Stimulated activated CD4-positive, alpha-beta T cell treated with anti-CD3 and anti-CD28 coated beads, Interleukin-4, amount 100 ng/mL, for 4 hours (primary cell): ENCODE data around the gene PDE11A.

ENCODE experiments used
- DNase-seq, 2 experiments: peaks; one replicate each; pipeline ENCODE4 v3.0.0-alpha.2; 2020

The PDE11A gene

GRCh38 chr2:177721087-177721486 is 351.5 kb downstream of the PDE11A start:
- no peak for DNase-seq

- no peak for DNase-seq
Measured at GRCh38 chr2:177717831-177718618, 354.6 kb downstream of the PDE11A start.

- DNase-seq: no peak
Measured at GRCh38 chr2:177716484-177716883, 356.1 kb downstream of the PDE11A start.

DNA sequence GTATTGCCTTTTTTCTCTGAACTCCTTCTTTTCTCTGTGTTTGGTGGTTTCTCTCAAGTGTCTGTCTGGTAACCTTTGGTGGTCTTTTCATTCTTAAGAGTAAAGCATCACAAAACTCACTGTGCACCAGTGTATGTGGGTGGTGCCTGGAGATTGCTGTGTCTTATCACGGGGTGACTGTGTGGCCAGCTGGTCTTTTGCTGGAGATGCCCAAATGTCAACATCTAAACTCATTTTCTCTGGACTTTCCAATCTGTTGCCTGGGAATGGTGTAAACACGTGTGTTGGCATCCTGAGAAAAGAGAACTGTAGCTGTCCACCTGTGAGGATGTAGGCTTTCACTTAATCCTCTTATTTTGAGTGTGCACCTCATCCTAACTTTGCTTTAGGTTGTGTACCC is 356.8 kb downstream of the PDE11A start:
- DNase-seq: no peak

- DNase-seq: no peak
Measured at GRCh38 chr2:177714704-177715103, 357.9 kb downstream of the PDE11A start.

- no peak for DNase-seq
Measured at GRCh38 chr2:177712462-177712861, 360.1 kb downstream of the PDE11A start.

GRCh38 chr2:177711483-177712265 is 360.9 kb downstream of the PDE11A start:
- DNase-seq: no peak

DNA sequence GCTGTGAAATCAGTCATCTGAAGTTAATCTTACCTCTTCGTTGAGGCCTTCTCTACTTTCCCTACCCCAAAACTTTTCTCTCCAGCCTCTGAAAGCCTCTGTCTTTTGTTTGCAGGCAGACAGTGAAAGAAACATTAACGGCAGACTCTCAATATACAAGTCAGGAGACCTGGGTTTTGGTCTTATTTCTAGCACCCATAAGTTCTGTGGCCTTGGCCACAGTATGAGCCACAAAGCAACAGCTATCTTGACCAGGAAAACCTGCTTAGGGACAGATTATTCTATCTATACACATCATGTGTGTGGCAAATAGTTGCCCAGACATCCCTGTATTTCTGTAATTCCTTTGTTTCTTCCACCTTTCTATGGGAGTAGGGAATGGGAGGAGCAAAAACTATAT is 361.7 kb downstream of the PDE11A start:
- DNase-seq: no peak

DNA sequence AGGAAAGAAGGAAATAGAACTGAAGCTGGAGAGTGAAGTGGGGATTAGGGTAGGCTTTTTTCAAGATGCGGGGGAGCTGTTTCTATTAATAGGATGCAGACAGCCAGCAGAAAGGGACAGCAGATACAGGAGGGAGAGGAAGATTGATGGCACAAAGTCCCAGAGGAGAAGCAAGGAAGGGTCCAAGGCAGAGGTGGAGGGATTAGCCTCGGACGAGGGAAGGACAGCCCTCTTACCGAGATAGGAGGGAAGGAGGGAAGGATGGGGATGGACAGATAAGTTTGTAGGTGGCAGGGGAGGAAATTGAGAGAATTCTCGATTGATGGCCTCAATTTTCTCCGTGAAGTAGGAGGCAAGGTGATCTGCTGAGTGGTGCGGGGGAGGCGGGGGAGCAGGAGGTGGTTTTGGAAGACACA is 362.6 kb downstream of the PDE11A start:
- DNase-seq: no peak

DNA sequence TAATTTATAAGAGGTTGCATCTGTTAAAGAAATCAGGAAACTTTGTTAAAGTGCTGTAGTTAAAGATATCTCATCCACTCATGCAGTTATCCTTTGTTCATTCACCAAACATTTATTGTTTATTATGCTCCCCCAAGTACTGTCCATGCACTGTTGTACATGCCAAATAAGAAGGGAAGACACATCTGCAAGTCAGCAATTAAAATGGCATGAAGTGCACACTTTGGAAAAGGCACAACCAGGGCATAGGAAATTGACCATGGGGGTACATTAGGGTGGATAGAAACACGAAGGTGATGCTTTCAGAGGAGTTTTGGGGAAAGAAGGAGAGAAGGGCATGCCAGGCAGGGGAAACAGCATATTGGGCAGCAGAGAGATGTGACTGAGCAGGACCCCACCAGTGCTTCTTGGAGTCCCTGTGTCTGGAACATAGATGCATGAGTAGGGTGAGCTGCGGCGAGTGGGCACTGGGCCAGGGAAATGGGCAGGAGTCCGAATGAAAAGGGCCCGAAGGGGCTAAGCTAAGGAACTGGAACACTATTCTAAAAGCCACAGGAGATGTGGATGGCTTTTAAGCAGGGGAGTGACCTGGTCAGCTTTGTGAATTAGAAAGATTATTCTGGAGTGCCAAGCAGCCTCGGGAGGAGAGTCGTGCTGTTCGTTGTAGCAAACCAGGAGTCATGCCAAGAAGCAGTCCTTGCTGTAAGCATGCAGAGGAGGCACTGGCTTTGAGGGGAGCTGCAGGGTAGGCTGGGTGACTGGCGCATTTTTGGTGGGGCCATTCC is 363.7 kb downstream of the PDE11A start:
- DNase-seq: no peak

- DNase-seq: no peak
Measured at GRCh38 chr2:177708106-177708505, 364.5 kb downstream of the PDE11A start.

GRCh38 chr2:177705511-177706173 is 366.9 kb downstream of the PDE11A start:
- no peak for DNase-seq

DNA sequence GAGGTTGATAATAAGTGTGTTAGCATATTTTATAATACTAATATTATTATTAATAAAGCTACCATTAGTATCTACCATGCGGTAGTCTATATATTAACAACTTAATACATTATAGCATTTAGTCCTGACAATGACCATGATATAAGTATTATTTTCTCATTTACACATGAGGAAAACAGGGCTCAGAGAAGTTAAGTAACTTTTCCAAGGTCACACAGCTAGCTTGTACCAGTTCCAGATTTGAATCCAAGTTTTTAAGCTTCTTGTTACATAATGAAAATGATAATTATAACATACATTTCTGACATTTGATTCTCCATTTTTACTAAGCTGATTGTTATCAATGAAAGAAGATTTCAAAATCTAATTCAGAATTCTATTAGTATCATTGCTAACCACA is 369.4 kb downstream of the PDE11A start:
- DNase-seq: no peak

DNA sequence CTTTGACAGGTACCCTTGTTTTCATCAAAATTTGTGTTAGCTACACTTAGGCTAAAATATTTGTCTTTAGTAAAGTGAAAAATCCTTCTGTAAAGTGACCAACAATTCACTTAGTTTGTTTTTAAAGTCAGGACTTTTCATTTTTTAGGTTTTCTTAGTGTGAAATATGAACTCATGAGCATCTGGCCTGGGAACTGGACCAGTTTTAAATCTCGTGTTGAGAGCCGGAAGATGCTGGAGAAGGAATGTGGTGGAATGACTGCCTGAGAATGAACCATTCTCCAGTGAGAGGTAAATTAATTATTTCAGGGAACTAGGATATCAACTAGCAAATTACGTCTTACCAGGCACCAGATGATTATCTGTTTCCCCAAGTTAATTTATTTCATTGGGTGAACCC is 374.3 kb downstream of the PDE11A start:
- no peak for DNase-seq

GRCh38 chr2:177694348-177694747 is 378.2 kb downstream of the PDE11A start:
- DNase-seq: no peak

- no peak for DNase-seq
Measured at GRCh38 chr2:177693658-177694339, 378.8 kb downstream of the PDE11A start.

- no peak for DNase-seq
Measured at GRCh38 chr2:177692783-177693269, 379.8 kb downstream of the PDE11A start.

DNA sequence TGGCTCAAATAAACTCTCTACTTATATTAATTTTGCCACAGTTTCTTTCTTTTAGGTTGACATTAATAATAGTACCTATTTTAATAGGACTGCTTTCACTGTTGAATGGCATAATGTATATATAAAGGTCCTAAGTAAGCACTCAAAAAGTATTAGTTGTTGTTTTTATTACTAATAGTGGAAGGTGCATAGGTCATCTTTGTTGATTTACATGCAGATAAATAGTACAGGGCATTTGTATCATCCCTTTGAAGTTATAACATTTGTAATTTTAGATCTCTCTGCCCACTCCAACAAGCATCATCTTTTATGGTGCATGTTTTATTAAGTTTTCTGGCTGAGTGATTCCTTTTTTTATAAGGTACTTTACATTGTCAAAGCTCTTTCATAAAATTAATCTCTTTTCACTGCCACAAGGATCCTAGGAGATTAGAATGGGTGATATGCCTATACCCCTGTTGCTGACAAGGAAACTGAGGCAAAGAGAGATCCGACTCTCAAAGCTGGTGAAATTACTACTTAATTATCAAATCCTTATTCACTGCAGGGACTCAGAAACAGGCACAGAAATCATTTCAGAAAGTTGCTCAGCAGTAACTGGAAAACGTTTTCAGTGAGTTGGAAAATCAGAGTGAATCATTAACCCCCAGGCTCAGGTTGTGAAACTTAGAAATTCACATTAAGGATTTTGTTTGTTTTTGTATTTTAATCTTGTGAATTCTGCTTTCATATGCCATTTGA is 380.4 kb downstream of the PDE11A start:
- no peak for DNase-seq

DNA sequence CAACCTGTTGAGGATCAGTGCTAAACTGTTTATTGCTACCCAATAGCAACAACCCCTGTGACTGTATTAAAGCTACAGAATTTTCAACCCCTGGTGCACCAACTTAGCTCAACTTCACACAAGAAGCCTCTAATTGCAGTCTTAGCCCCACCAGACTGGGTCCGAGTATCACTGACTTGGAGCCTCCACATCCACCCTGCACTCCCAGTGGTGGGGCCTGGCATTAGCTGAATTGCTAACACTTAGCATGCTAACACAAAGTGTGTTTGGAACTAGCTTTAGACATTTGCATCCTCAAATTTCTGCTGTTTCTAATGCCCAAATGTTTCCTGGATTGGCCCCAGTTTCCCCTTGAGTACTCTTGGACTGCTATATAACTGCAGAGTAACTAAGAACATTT is 381.4 kb downstream of the PDE11A start:
- no peak for DNase-seq

DNA sequence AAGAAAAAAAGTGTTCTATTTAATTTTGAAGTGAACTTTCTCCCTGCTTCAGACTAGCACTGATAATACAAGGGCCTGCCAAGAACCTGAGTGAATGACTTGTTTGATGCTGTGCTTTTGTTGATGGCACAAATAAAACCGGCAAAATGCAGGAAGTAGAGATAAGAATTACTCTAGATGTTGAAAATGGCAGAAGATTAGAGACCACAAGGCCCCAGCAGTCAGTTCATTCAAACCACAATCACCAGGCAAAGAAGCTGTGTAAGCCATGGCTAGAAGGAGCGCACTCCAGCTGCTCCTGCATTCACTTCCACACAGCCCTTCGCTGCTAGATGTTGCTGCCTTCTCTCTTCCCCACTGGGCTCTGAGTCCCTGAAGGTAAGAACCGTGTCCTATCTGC is 383.0 kb downstream of the PDE11A start:
- DNase-seq: no peak

DNA sequence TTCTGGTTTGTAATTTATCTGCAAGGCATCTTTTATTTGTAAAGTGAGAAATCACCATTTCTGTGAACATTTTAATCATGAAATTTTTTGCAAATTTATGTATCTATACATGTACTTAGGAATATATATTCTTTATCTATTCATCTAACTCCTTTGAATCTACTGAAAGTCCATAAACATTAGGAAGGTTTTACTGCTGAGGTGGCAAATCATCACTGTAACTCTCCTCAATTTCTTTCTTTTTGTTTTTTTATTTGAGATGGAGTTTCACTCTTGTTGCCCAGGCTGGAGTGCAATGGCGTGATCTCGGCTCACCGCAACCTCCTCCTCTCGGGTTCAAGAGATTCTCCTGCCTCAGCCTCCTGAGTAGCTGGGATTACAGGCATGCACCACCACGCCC is 383.7 kb downstream of the PDE11A start:
- DNase-seq: no peak
